HCT116 (cell line): Measurements from ENCODE around the gene CUEDC2. TPM values are rescaled to one million over a fixed set of nuclear protein-coding genes. Genes with fewer than 3 reads are reported as not detected.

Experiments
- ATAC-seq: fragments of 200-7000 bp; cut with Tn5 transposase; 2 replicates; pipeline ENCODE4 v1.9.1; 2020; ENCODE audit warnings: mild to moderate bottlenecking, moderate library complexity
- BruUV-seq: library from RNA; stranded (reverse); fragments of 400-500 nt; replicated peaks from 2 replicates; lab custom pipeline; 2021; lab: Mats Ljungman, UMichigan
- CTCF ChIA-PET: fragments of 300-600 bp; sonication (Branson Sonifier 250); formaldehyde crosslinking; loops from one replicate; lab custom pipeline; 2021; ENCODE audit warnings: antibody characterized with exemption; lab: Charles Lee
- POLR2A ChIA-PET: fragments of 300-600, 350-600 bp; sonication (Branson Sonifier 250); formaldehyde crosslinking; loops from one replicate; lab custom pipeline; 2021; ENCODE audit warnings: antibody characterized with exemption; lab: Charles Lee
- RAD21 ChIA-PET, 2 experiments: fragments of 300-600 bp; sonication (Branson Sonifier 250); formaldehyde crosslinking; loops; one replicate each; lab custom pipeline; 2023; ENCODE audit warnings: low total read pairs in 2 of 2; ENCODE audit not compliant: uncharacterized antibody in 2 of 2, unreplicated experiment in 2 of 2, low non-redundant PET in 1 of 2; lab: Charles Lee
- DNase-seq: peaks from one replicate; pipeline ENCODE4 v3.0.0-alpha.2; 2010; ENCODE audit warnings: low read depth, low spot score
- H2AFZ ChIP-seq: fragments of 200-600 bp; shearing (Covaris generic), sonication (generic); 2 replicates; pipeline ENCODE4 v1.6.1; 2017; ENCODE audit warnings: low read depth, mixed run types, mixed read lengths, antibody characterized with exemption, low read length; ENCODE audit not compliant: poor library complexity, severe bottlenecking
- H3K27ac ChIP-seq: 2 replicates; pipeline ENCODE4 v1.5.1; 2012; ENCODE audit warnings: low read depth, low read length
- H3K27me3 ChIP-seq: fragments of 200-600 bp; sonication (generic); 2 replicates; pipeline ENCODE4 v1.6.1; 2016; ENCODE audit warnings: mixed run types, low read length, mixed read lengths; ENCODE audit not compliant: insufficient read depth
- H3K36me3 ChIP-seq, 2 experiments: fragments of 200-500 bp in 1 of 2; fragments of 200-600 bp in 1 of 2; sonication (Bioruptor generic) in 1 of 2; sonication (generic) in 1 of 2; 2 replicates each; pipeline versions ENCODE4 v1.5.1 to v1.6.1; 2014 to 2016; ENCODE audit warnings: low read length in 2 of 2, inconsistent platforms in 1 of 2, mixed read lengths in 1 of 2, mixed run types in 1 of 2; ENCODE audit not compliant: insufficient read depth in 2 of 2, control insufficient read depth in 1 of 2
- H3K4me1 ChIP-seq, 2 experiments: fragments of 200-600 bp in 1 of 2; sonication (generic) in 1 of 2; 2 replicates each; pipeline versions ENCODE4 v1.5.1 to v1.6.1; 2012 to 2017; ENCODE audit warnings: low read length in 2 of 2, inconsistent platforms in 1 of 2, mild to moderate bottlenecking in 1 of 2, mixed read lengths in 1 of 2, mixed run types in 1 of 2, moderate library complexity in 1 of 2; ENCODE audit not compliant: insufficient read depth in 2 of 2, control insufficient read depth in 1 of 2
- H3K4me2 ChIP-seq: fragments of 200-600 bp; sonication (generic); 2 replicates; pipeline ENCODE4 v1.6.1; 2017; ENCODE audit warnings: mixed run types, low read length, mixed read lengths
- H3K4me3 ChIP-seq, 2 experiments: fragments of 200-600 bp in 1 of 2; sonication (generic) in 1 of 2; replicated peaks in 1 of 2; 2 replicates each; pipeline ENCODE4 v1.5.1; 2011 to 2016; ENCODE audit warnings: low read length in 2 of 2, control low read depth in 1 of 2, low read depth in 1 of 2, mild to moderate bottlenecking in 1 of 2, mixed read lengths in 1 of 2, mixed run types in 1 of 2
- H3K79me2 ChIP-seq: fragments of 200-600 bp; sonication (generic); 2 replicates; pipeline ENCODE4 v1.6.1; 2017; ENCODE audit warnings: mild to moderate bottlenecking, mixed run types, low read length, moderate library complexity, mixed read lengths; ENCODE audit not compliant: insufficient read depth
- H3K9ac ChIP-seq: fragments of 200-600 bp; sonication (generic); 2 replicates; pipeline ENCODE4 v1.6.1; 2016; ENCODE audit warnings: low read length, mixed read lengths
- H3K9me2 ChIP-seq: fragments of 200-600 bp; sonication (generic), shearing (Covaris generic); 2 replicates; pipeline ENCODE4 v1.6.1; 2017; ENCODE audit warnings: mixed run types, mild to moderate bottlenecking, moderate library complexity; ENCODE audit not compliant: insufficient read depth
- H3K9me3 ChIP-seq, 2 experiments: fragments of 200-500 bp in 1 of 2; fragments of 200-600 bp in 1 of 2; sonication (Bioruptor generic) in 1 of 2; sonication (generic) in 1 of 2; 2 replicates each; pipeline ENCODE4 v1.6.1; 2014 to 2017; ENCODE audit warnings: low read length in 2 of 2, mixed read lengths in 2 of 2, inconsistent platforms in 1 of 2, low read depth in 1 of 2, mild to moderate bottlenecking in 1 of 2, mixed run types in 1 of 2, moderate library complexity in 1 of 2; ENCODE audit not compliant: control insufficient read depth in 1 of 2, insufficient read depth in 1 of 2
- H4K20me1 ChIP-seq: fragments of 200-600 bp; sonication (generic), shearing (Covaris generic); 2 replicates; pipeline ENCODE4 v1.6.1; 2017; ENCODE audit warnings: mixed run types, mild to moderate bottlenecking, moderate library complexity; ENCODE audit not compliant: insufficient read depth
- CTCF ChIP-seq, 3 experiments: fragments of 200-600 bp in 1 of 3; sonication (generic) in 1 of 3; IDR thresholded peaks in 2 of 3; conservative IDR thresholded peaks in 1 of 3; 2 replicates each; pipeline ENCODE4 v1.5.1; 2012 to 2017; ENCODE audit warnings: low read depth in 2 of 3, low read length in 2 of 3, antibody characterized with exemption in 1 of 3, borderline replicate concordance in 1 of 3, control low read depth in 1 of 3, mild to moderate bottlenecking in 1 of 3, mixed read lengths in 1 of 3, mixed run types in 1 of 3, moderate library complexity in 1 of 3; ENCODE audit not compliant: insufficient read depth in 1 of 3
- ELF1 ChIP-seq: IDR thresholded peaks from 2 replicates; pipeline ENCODE4 v1.6.1; 2012; ENCODE audit warnings: low read depth, borderline replicate concordance
- EZH2phosphoT487 ChIP-seq: fragments of 200-600 bp; IDR thresholded peaks from 2 replicates; pipeline ENCODE4 v1.6.1; 2018; ENCODE audit warnings: antibody characterized with exemption, borderline replicate concordance
- MAX ChIP-seq: IDR thresholded peaks from 2 replicates; pipeline ENCODE4 v1.6.1; 2012
- POLR2A ChIP-seq: IDR thresholded peaks from 2 replicates; pipeline ENCODE4 v1.7.0; 2011; ENCODE audit warnings: borderline replicate concordance; ENCODE audit not compliant: insufficient read depth, insufficient read length; ENCODE audit errors: extremely low read depth
- POLR2AphosphoS5 ChIP-seq: IDR thresholded peaks from 2 replicates; pipeline ENCODE4 v1.6.1; 2011; ENCODE audit warnings: mild to moderate bottlenecking, low read depth, low read length, moderate library complexity
- RAD21 ChIP-seq: IDR thresholded peaks from 2 replicates; pipeline ENCODE4 v1.6.1; 2012; ENCODE audit warnings: low read depth, mild to moderate bottlenecking
- SP1 ChIP-seq: IDR thresholded peaks from 2 replicates; pipeline ENCODE4 v1.6.1; 2012; ENCODE audit warnings: low read depth
- TCF7L2 ChIP-seq: IDR thresholded peaks from 2 replicates; pipeline ENCODE4 v1.7.0; 2011; ENCODE audit warnings: borderline replicate concordance, inconsistent platforms; ENCODE audit not compliant: insufficient read depth, insufficient read length; ENCODE audit errors: extremely low read depth
- YY1 ChIP-seq: IDR thresholded peaks from 2 replicates; pipeline ENCODE4 v1.6.1; 2011; ENCODE audit warnings: low read length, low read depth, moderate library complexity, mild to moderate bottlenecking; ENCODE audit not compliant: insufficient replicate concordance; ENCODE audit errors: extremely low read depth
- ZNF274 ChIP-seq: fragments of 200-500 bp; sonication (Bioruptor generic); IDR thresholded peaks from 2 replicates; pipeline ENCODE4 v1.6.1; 2014; ENCODE audit warnings: mild to moderate bottlenecking, low read depth, low read length, inconsistent platforms
- intact Hi-C: fragments of 100-400 bp; cut with micrococcal nuclease; formaldehyde crosslinking; loops from 2 replicates; pipeline ENCODE4 v1.10.0; 2022
- total RNA-seq: library from RNA; stranded (reverse); gene quantifications from one replicate; pipeline ENCODE4 v1.2.1, GENCODE V29; 2021; ENCODE audit not compliant: unreplicated experiment

Gene CUEDC2
- total RNA-seq, 1 experiment from 2014 or later, result 96.7 TPM

- ChIA-PET RAD21 (no interaction called here), CTCF (interaction anchor here (0.9 to 2.9 kb wide), 12 partner anchors 8 to 292 kb away, joined by 3 to 18 read pairs (median 4); partner anchors contain the start of genes C10orf95, FBXL15 and NFKB2), POLR2A (interaction anchor here (0.9 to 3.4 kb wide), 5 partner anchors 10 to 41 kb away, joined by 3 to 39 read pairs (median 7); partner anchors contain the start of genes ACTR1A, C10orf95, CUEDC2 and FBXL15)
- no peaks in the 10 kb centered on the region for H3K36me3 ChIP-seq
- H3K4me2 ChIP-seq, result peak overlapping the region; percentile 93
- H3K27me3 ChIP-seq, result no peaks in the 10 kb centered on the region
- H2AFZ ChIP-seq, result peak overlapping the region; percentile 67
- H3K27ac ChIP-seq, result peak overlapping the region; percentile 60
- H3K9me2 ChIP-seq, result no peaks in the 10 kb centered on the region
- DNase-seq, result peak; percentile 87
- H3K79me2 ChIP-seq, result peaks cover 38% of the 10 kb centered on the region; the same call in 1 of the 2 replicates
- peak overlapping the region; percentile 84 for H3K9ac ChIP-seq
- intact Hi-C loops, result loop anchor here (5.0 kb wide), 2 partner anchors 39 to 229 kb away; partner anchors contain the start of gene FBXL15
- H3K4me3 ChIP-seq, result peak overlapping the region; percentile 72 to 73
- TF ChIP-seq POLR2A (peak; percentile 80), YY1 (peak; percentile 100), POLR2AphosphoS5 (peak; percentile 93), TCF7L2 (peak; percentile 46), ZNF274 (no peak)
- BruUV-seq, result TSS peak; percentile 53
- ATAC-seq, result peak; percentile 85
- peaks cover 31 to 38% of the 10 kb centered on the region in 2 experiments for H3K4me1 ChIP-seq
- H4K20me1 ChIP-seq, result no peaks in the 10 kb centered on the region
- no peaks in the 10 kb centered on the region for H3K9me3 ChIP-seq
These were observed 29.0 kb upstream of the CUEDC2 start for GRCh38 chr10:102461187-102462054.

- H3K4me3 ChIP-seq, result peak overlapping the region; percentile 18 to 72; a peak in 3 of 4 replicates
- no peaks in the 10 kb centered on the region for H3K9me2 ChIP-seq
- H3K9me3 ChIP-seq, result no peaks in the 10 kb centered on the region
- H4K20me1 ChIP-seq, result no peaks in the 10 kb centered on the region
- peaks cover 31 to 38% of the 10 kb centered on the region in 2 experiments for H3K4me1 ChIP-seq
- H3K79me2 ChIP-seq, result peaks cover 37% of the 10 kb centered on the region; the same call in 1 of the 2 replicates
- BruUV-seq, result no TSS peak
- intact Hi-C loops, result loop anchor here (5.0 kb wide), 2 partner anchors 39 to 229 kb away; partner anchors contain the start of gene FBXL15
- DNase-seq (no peak), ATAC-seq (peak; percentile 18)
- peak overlapping the region; percentile 67 for H2AFZ ChIP-seq
- peak overlapping the region; percentile 93 for H3K4me2 ChIP-seq
- H3K27me3 ChIP-seq, result no peaks in the 10 kb centered on the region
- CTCF ChIA-PET, result interaction anchor here (0.9 to 2.9 kb wide), 7 partner anchors 10 to 291 kb away, joined by 3 to 18 read pairs (median 7); partner anchors contain the start of gene C10orf95
- H3K9ac ChIP-seq, result peak overlapping the region; percentile 84
- no peak overlapping the region; the same call in 1 of the 2 replicates for H3K27ac ChIP-seq
- RAD21 ChIA-PET, result no interaction called here
- POLR2A ChIA-PET, result interaction anchor here (0.9 to 3.4 kb wide), 4 partner anchors 9 to 42 kb away, joined by 3 to 39 read pairs (median 6); partner anchors contain the start of genes ACTR1A, C10orf95 and CUEDC2
- 0 out of 4 replicates have a peak, but pooled peaks cover 0 to 1% of the 10 kb centered on the region in 2 experiments for H3K36me3 ChIP-seq
- TF ChIP-seq SP1 (no peak), MAX (no peak), EZH2phosphoT487 (no peak), CTCF (IDR thresholded peaks at IDR 0.05 in 2 of 3, conservative IDR thresholded peaks at IDR 0.05 in 1 of 3; ENCODE audit: borderline replicate concordance in 1 of 3, insufficient read depth in 1 of 3, low read depth in 2 of 3, low read length in 2 of 3) (no peak), ELF1 (no peak), RAD21 (no peak)
These were observed 28.4 kb upstream of the CUEDC2 start for GRCh38 chr10:102460836-102461186.
